Measurements from ENCODE around the gene MCF2L.

The MCF2L gene

GRCh38 chr13:112943309-112944125 is 25.5 kb upstream of the MCF2L start:
- Histone ChIP-seq H3K27me3 (ENCODE audit: control insufficient read depth, insufficient read depth, low read length) (no peaks in the 10 kb centered on the region), H3K4me1 (no peaks in the 10 kb centered on the region), H3K27ac (no peak overlapping the region), H2AFZ (peak overlapping the region; percentile 87), H3K9ac (no peak overlapping the region), H3K9me3 (ENCODE audit: control insufficient read depth, low read length) (no peaks in the 10 kb centered on the region), H3K4me2 (ENCODE audit: low read length) (peak overlapping the region; percentile 95), H3K36me3 (ENCODE audit: control insufficient read depth, insufficient read depth, low read length) (no peaks in the 10 kb centered on the region), H3K79me2 (no peaks in the 10 kb centered on the region), H3K4me3 (ENCODE audit: low read depth, low read length) (peak overlapping the region; percentile 37)
- no peak for TF ChIP-seq CTCF (IDR thresholded peaks at IDR 0.05)

- H3K9me3 ChIP-seq (ENCODE audit: control insufficient read depth, low read length): no peaks in the 10 kb centered on the region
- H3K27me3 ChIP-seq (ENCODE audit: control insufficient read depth, insufficient read depth, low read length): no peaks in the 10 kb centered on the region
- H3K36me3 ChIP-seq (ENCODE audit: control insufficient read depth, insufficient read depth, low read length): no peaks in the 10 kb centered on the region
- H3K27ac ChIP-seq: no peak overlapping the region
- no peak overlapping the region for H3K4me2 ChIP-seq (ENCODE audit: low read length)
- no peaks in the 10 kb centered on the region for H3K4me1 ChIP-seq
- no peak for TF ChIP-seq CTCF (IDR thresholded peaks at IDR 0.05)
- H3K9ac ChIP-seq: no peak overlapping the region
- H3K79me2 ChIP-seq: no peaks in the 10 kb centered on the region
- H2AFZ ChIP-seq: no peak overlapping the region
- H3K4me3 ChIP-seq (ENCODE audit: low read depth, low read length): no peak overlapping the region
Observed at GRCh38 chr13:112947796-112948195, 21.2 kb upstream of the MCF2L start.

GRCh38 chr13:112951674-112952371 is 17.2 kb upstream of the MCF2L start:
- Histone ChIP-seq H3K4me1 (no peaks in the 10 kb centered on the region), H3K79me2 (no peaks in the 10 kb centered on the region), H3K27ac (no peak overlapping the region), H2AFZ (no peak overlapping the region), H3K4me2 (ENCODE audit: low read length) (no peak overlapping the region), H3K4me3 (ENCODE audit: low read depth, low read length) (no peak overlapping the region), H3K27me3 (ENCODE audit: control insufficient read depth, insufficient read depth, low read length) (no peaks in the 10 kb centered on the region), H3K9ac (no peak overlapping the region), H3K9me3 (ENCODE audit: control insufficient read depth, low read length) (no peaks in the 10 kb centered on the region), H3K36me3 (ENCODE audit: control insufficient read depth, insufficient read depth, low read length) (no peaks in the 10 kb centered on the region)
- no peak for TF ChIP-seq CTCF (IDR thresholded peaks at IDR 0.05)

- no peaks in the 10 kb centered on the region for H3K9me3 ChIP-seq (ENCODE audit: control insufficient read depth, low read length)
- H3K79me2 ChIP-seq: no peaks in the 10 kb centered on the region
- no peak overlapping the region for H3K27ac ChIP-seq
- H3K4me1 ChIP-seq: no peaks in the 10 kb centered on the region
- no peak overlapping the region for H3K4me3 ChIP-seq (ENCODE audit: low read depth, low read length)
- H3K9ac ChIP-seq: no peak overlapping the region
- no peak for TF ChIP-seq CTCF (IDR thresholded peaks at IDR 0.05)
- no peak overlapping the region for H3K4me2 ChIP-seq (ENCODE audit: low read length)
- no peaks in the 10 kb centered on the region for H3K36me3 ChIP-seq (ENCODE audit: control insufficient read depth, insufficient read depth, low read length)
- no peaks in the 10 kb centered on the region for H3K27me3 ChIP-seq (ENCODE audit: control insufficient read depth, insufficient read depth, low read length)
- H2AFZ ChIP-seq: no peak overlapping the region
Observed at GRCh38 chr13:112952759-112953551, 16.1 kb upstream of the MCF2L start.

All from parathyroid adenoma (tissue), 2 donors.